Transverse colon (tissue), 4 donors: ENCODE measurements around the gene MAP2K5. TPM values are rescaled to one million over a fixed set of nuclear protein-coding genes. Genes with fewer than 3 reads are reported as not detected.

ENCODE experiments used
- DNase-seq: peaks from one replicate; pipeline ENCODE4 v3.0.0-alpha.2; 2019
- H3K27ac ChIP-seq, 4 donors: fragments of 200-600 bp; sonication (generic); 2 replicates each; pipeline ENCODE4 v1.5.1; 2016 to 2018; ENCODE audit warnings: inconsistent platforms in 4 of 4
- H3K27me3 ChIP-seq: fragments of 200-600 bp; sonication (generic); 2 replicates; pipeline ENCODE4 v1.5.1; 2017; ENCODE audit warnings: inconsistent platforms
- H3K36me3 ChIP-seq, 4 donors: fragments of 200-600 bp; sonication (generic); 2 replicates each; pipeline ENCODE4 v1.5.1; 2017 to 2019; ENCODE audit warnings: inconsistent platforms in 4 of 4
- H3K4me1 ChIP-seq, 4 donors: fragments of 200-600 bp; sonication (generic); 2 replicates each; pipeline ENCODE4 v1.5.1; 2017 to 2020; ENCODE audit warnings: inconsistent platforms in 4 of 4
- H3K4me3 ChIP-seq, 4 donors: fragments of 200-600 bp; sonication (generic); 1 replicate in 1 of 4; 2 replicates in 3 of 4; pipeline versions ENCODE4 v1.5.1 to v1.6.1; 2017 to 2019; ENCODE audit warnings: inconsistent platforms in 4 of 4
- H3K9me3 ChIP-seq, 2 donors: fragments of 200-600 bp; sonication (generic); 2 replicates each; pipeline ENCODE4 v1.5.1; 2017 to 2019; ENCODE audit warnings: inconsistent platforms in 2 of 2
- CTCF ChIP-seq, 5 experiments: fragments of 200-600 bp in 3 of 5; fragments of 450-650 bp in 2 of 5; sonication (generic) in 3 of 5; IDR thresholded peaks; 1 replicate in 2 of 5; 2 replicates in 3 of 5; pipeline ENCODE4 v1.5.1; 2016 to 2017; ENCODE audit warnings: antibody characterized with exemption in 5 of 5, inconsistent platforms in 3 of 5, mild to moderate bottlenecking in 2 of 5, moderate library complexity in 1 of 5
- EP300 ChIP-seq: sonication (generic); formaldehyde crosslinking; IDR thresholded peaks from one replicate; pipeline ENCODE4 v1.6.1; 2017; ENCODE audit warnings: antibody characterized with exemption, low read depth
- POLR2A ChIP-seq: fragments of 450-650 bp; IDR thresholded peaks from one replicate; pipeline ENCODE4 v1.6.1; 2016; ENCODE audit warnings: antibody characterized with exemption, mild to moderate bottlenecking, moderate library complexity
- POLR2AphosphoS5 ChIP-seq, 3 donors: sonication (generic); formaldehyde crosslinking; IDR thresholded peaks; one replicate each; pipeline ENCODE4 v1.6.1; 2016; ENCODE audit warnings: antibody characterized with exemption in 3 of 3
- WGBS, 2 donors: methylation state at CpG; one replicate each; pipeline ENCODE4 v1.1.5; 2018; ENCODE audit warnings: low coverage in 1 of 2; 5-methylcytosine and 5-hydroxymethylcytosine counted together
- in situ Hi-C, 4 donors: fragments of 200-750 bp; cut with MboI; loops; one replicate each; pipeline versions ENCODE4 v1.15.0 to v1.15.1; 2017; ENCODE audit warnings: low sequenced_read_pairs in 3 of 4, low pct_ligation_motif_present in 1 of 4, low pct_unique_long_range_greater_than_20kb in 1 of 4
- intact Hi-C: fragments of 100-400 bp; cut with DNase I; formaldehyde crosslinking; loops from one replicate; pipeline ENCODE4 v1.15.1; 2023; ENCODE audit warnings: low total_unique reads
- total RNA-seq, 4 donors: library from RNA; depleted of rRNA; stranded (reverse); fragments of >200 nt; gene quantifications; one replicate each; pipeline ENCODE4 v1.1.0, GENCODE V29; 2016

The MAP2K5 gene
- total RNA-seq, 4 donors from 2014 or later = 19.8 to 320 (median 21.1) TPM

DNA sequence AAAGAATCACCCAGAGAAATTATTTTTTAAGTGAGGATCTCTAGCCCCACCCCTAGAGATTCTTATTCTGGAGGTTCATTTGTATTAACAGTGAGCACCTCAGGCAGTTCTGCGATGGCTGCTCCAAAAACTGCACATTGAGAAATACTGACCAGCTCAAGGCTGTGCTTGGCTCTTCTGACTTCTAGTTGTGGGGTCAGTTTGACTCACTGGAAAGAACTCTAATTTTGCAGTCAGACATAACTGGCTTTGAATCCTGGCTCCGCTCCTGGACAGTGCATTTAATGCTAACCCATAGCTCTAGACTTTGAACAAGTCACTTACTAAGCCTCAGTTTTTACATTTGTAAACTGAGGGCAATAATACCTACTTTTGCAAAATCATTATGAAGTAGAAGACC is 159.2 kb downstream of the MAP2K5 start:
- Histone ChIP-seq H3K27me3 (no peaks in the 10 kb centered on the region), H3K27ac (no peak overlapping the region), H3K4me1 (no peaks in the 10 kb centered on the region), H3K9me3 (no peaks in the 10 kb centered on the region), H3K4me3 (no peak overlapping the region), H3K36me3 (peaks cover 0 to 8% (median 3%) of the 10 kb centered on the region in 4 donors)
- intact Hi-C loops = no loop called here
- TF ChIP-seq POLR2A (no peak), EP300 (no peak), CTCF (IDR thresholded peaks at IDR 0.05) (no peak)
- in situ Hi-C loops = no loop called here
- DNase-seq = no peak
- 100% methylated on average over 2 of the region's 2 CpGs; no CpG with 5 or more reads in 1 of the 2 donors for WGBS, 2 donors

DNA sequence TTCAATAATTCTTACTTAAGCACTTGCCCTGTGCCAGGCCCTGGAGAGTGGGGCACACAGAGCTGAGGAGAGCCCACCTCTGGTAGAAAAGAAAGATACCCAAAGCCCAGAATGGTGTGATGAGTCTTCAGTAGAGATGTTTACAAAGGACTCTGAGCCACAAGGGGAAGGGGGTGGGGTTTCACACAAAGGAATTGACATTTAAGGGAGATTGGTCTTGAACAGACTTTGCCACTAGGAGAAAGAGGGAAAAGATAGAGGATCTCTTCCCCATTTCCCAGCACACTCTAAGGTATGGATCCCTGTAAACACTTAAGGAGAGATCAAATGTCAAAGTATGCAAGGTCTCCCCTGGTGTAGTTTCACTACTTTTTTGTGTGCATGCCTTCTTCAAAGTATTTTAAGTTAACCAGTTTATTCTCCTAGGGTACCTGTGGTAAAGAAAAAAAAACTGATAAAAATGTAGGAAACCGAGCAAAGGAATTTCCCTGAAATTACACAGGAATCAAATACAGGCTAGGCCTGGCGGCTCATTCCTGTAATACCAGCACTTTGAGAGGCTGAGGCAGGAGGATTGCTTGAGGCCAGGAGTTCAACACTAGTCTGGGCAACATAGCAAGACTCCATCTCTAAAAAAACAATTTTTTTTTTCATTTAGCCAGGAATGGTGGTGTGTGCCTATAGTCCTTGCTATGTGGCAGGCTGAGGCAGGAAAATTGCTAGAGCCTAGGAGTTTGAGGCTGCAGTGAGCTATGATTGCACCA is 165.2 kb downstream of the MAP2K5 start:
- in situ Hi-C loops (no loop called here), intact Hi-C loops (no loop called here)
- Histone ChIP-seq H3K36me3 (peaks cover 0 to 8% (median under 1%) of the 10 kb centered on the region in 4 donors), H3K9me3 (no peaks in the 10 kb centered on the region), H3K27ac (no peak overlapping the region), H3K27me3 (no peaks in the 10 kb centered on the region), H3K4me1 (no peaks in the 10 kb centered on the region), H3K4me3 (no peak overlapping the region)
- WGBS, 2 donors = 95 to 100% methylated on average over 2 of the region's 2 CpGs
- no peak for DNase-seq
- no peak for TF ChIP-seq CTCF (IDR thresholded peaks at IDR 0.05)
- no peak for TF ChIP-seq EP300
- no peak for TF ChIP-seq POLR2AphosphoS5 (IDR thresholded peaks at IDR 0.05)
- TF ChIP-seq POLR2A = no peak

DNA sequence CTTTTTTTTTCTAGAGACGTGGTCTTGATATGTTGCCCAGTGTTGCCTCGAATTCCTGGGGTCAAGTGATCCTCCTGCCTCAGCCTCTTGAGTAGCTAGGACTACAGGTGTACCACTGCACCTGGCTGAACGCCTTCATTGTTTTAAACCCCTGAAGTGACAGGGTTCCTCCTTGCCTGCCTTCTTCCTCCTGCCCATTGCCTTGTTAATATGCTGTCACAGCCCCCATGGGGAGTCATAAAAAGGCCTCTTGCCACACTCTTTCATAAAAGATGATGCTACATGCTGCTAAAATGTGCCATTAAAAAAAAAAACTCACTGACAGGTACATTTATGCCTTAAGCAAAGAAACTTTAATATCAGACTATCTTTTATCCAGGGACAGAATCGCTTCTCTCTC is 166.0 kb downstream of the MAP2K5 start:
- in situ Hi-C loops (no loop called here), intact Hi-C loops (no loop called here)
- no peak overlapping the region for H3K4me3 ChIP-seq

DNA sequence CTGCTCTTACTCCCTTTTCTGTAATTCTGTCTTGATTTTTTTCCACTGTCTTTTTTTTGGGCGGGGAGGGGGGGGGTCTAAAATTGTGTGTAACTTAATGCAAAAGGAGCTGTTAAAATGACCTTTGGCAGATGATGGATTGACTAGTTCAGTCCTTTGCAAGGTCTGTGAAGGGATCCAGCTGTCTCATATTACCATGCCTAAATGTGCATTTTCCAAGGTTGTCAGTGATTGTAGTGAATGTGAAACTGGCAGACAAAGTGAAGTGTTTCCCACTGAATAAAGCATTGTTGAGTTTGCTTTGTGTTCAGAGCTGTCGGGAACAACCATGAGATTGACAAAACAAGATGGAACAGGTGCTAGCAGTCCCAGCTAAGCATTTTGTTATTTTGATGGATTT is 172.7 kb downstream of the MAP2K5 start:
- no peak for DNase-seq
- TF ChIP-seq POLR2A (no peak), EP300 (no peak), POLR2AphosphoS5 (IDR thresholded peaks at IDR 0.05) (no peak), CTCF (IDR thresholded peaks at IDR 0.05) (no peak)
- intact Hi-C loops = no loop called here
- no peaks in the 10 kb centered on the region for H3K27me3 ChIP-seq
- H3K4me1 ChIP-seq = peaks cover 0 to 4% (median 0%) of the 10 kb centered on the region in 4 donors
- 94 to 100% methylated on average over 1 to 2 of the region's 2 CpGs for WGBS, 2 donors
- H3K36me3 ChIP-seq = no peaks in the 10 kb centered on the region
- in situ Hi-C loops = no loop called here
- H3K27ac ChIP-seq = no peak overlapping the region
- no peak overlapping the region for H3K4me3 ChIP-seq
- no peaks in the 10 kb centered on the region for H3K9me3 ChIP-seq

More for the DNA sequence above, 166.0 kb downstream of the MAP2K5 start:
- H3K27me3 ChIP-seq = no peaks in the 10 kb centered on the region
- H3K36me3 ChIP-seq = peaks cover 0 to 2% (median 0%) of the 10 kb centered on the region in 4 donors
- no peak for TF ChIP-seq EP300
- no peak for TF ChIP-seq POLR2AphosphoS5 (IDR thresholded peaks at IDR 0.05)
- no peak for TF ChIP-seq POLR2A
- no peak for TF ChIP-seq CTCF (IDR thresholded peaks at IDR 0.05)
- 85 to 93% methylated on average over 3 to 4 of the region's 4 CpGs for WGBS, 2 donors
- no peak overlapping the region for H3K27ac ChIP-seq
- no peak for DNase-seq
- no peaks in the 10 kb centered on the region for H3K4me1 ChIP-seq
- no peaks in the 10 kb centered on the region for H3K9me3 ChIP-seq
